HepG2 (cell line): Measurements from ENCODE around the gene ECPAS. TPM values are rescaled to one million over a fixed set of nuclear protein-coding genes. Genes with fewer than 3 reads are reported as not detected.
A peak's percentile ranks its signal among the peaks of the same experiment; 100 is the strongest.

Source experiments
- CEBPG ChIP-seq: IDR thresholded peaks from 2 replicates; pipeline ENCODE4 v1.6.1; 2016
- CREB1 ChIP-seq, 2 experiments: fragments of 450-650 bp in 1 of 2; IDR thresholded peaks; 2 replicates each; pipeline ENCODE4 v1.6.1; 2016 to 2017; ENCODE audit warnings: control low read depth in 1 of 2, mild to moderate bottlenecking in 1 of 2, missing compliant biosample characterization in 1 of 2, missing genetic modification characterization in 1 of 2
- FOSL2 ChIP-seq: sonication (generic); formaldehyde crosslinking; IDR thresholded peaks from 2 replicates; pipeline ENCODE4 v1.4.0; 2020; ENCODE audit warnings: missing genetic modification reagents
- FOXJ3 ChIP-seq: sonication (generic); formaldehyde crosslinking; IDR thresholded peaks from 2 replicates; pipeline ENCODE4 v1.4.0; 2020; ENCODE audit warnings: missing genetic modification reagents, mild to moderate bottlenecking, borderline replicate concordance
- GABPA ChIP-seq, 2 experiments: IDR thresholded peaks; 2 replicates each; pipeline ENCODE4 v1.6.1; 2011 to 2016; ENCODE audit warnings: low read depth in 2 of 2, low read length in 1 of 2, missing biosample characterization in 1 of 2, missing genetic modification characterization in 1 of 2
- GABPB1 ChIP-seq: IDR thresholded peaks from 2 replicates; pipeline ENCODE4 v1.6.1; 2016; ENCODE audit warnings: mild to moderate bottlenecking, missing genetic modification reagents, moderate library complexity, missing compliant biosample characterization
- MIER3 ChIP-seq: IDR thresholded peaks from 2 replicates; pipeline ENCODE4 v1.6.1; 2016; ENCODE audit warnings: missing compliant biosample characterization, borderline replicate concordance
- NFIC ChIP-seq: IDR thresholded peaks from 2 replicates; pipeline ENCODE4 v1.6.1; 2012; ENCODE audit warnings: mild to moderate bottlenecking, low read length, inconsistent platforms
- NKX3-1 ChIP-seq: sonication (generic); formaldehyde crosslinking; IDR thresholded peaks from 2 replicates; pipeline ENCODE4 v1.5.0; 2020; ENCODE audit warnings: missing genetic modification reagents
- NRL ChIP-seq: sonication (generic); formaldehyde crosslinking; IDR thresholded peaks from 2 replicates; pipeline ENCODE4 v1.5.0; 2020; ENCODE audit warnings: missing genetic modification reagents, mild to moderate bottlenecking, moderate library complexity, borderline replicate concordance
- PITX1 ChIP-seq: sonication (generic); formaldehyde crosslinking; IDR thresholded peaks from 2 replicates; pipeline ENCODE4 v1.5.1; 2020; ENCODE audit warnings: mild to moderate bottlenecking, missing genetic modification reagents
- RCOR2 ChIP-seq: IDR thresholded peaks from 2 replicates; pipeline ENCODE4 v1.6.1; 2016; ENCODE audit warnings: missing biosample characterization, missing genetic modification reagents
- SOX6 ChIP-seq, 2 experiments: fragments of 450-650 bp in 1 of 2; sonication (generic) in 1 of 2; formaldehyde crosslinking in 1 of 2; IDR thresholded peaks; 2 replicates each; pipeline versions ENCODE4 v1.4.0 to v1.6.1; 2017 to 2020; ENCODE audit warnings: antibody characterized with exemption in 1 of 2, mild to moderate bottlenecking in 1 of 2, missing genetic modification reagents in 1 of 2
- ZBTB1 ChIP-seq: sonication (generic); formaldehyde crosslinking; IDR thresholded peaks from 2 replicates; pipeline ENCODE4 v1.4.0; 2020; ENCODE audit warnings: missing genetic modification reagents, borderline replicate concordance
- ZMYM4 ChIP-seq: sonication (generic); formaldehyde crosslinking; IDR thresholded peaks from 2 replicates; pipeline ENCODE4 v1.8.1; 2023; ENCODE audit warnings: mild to moderate bottlenecking, missing genetic modification reagents
- ZNF121 ChIP-seq: sonication (generic); formaldehyde crosslinking; IDR thresholded peaks from 2 replicates; pipeline ENCODE4 v1.5.0; 2020; ENCODE audit warnings: mild to moderate bottlenecking, missing genetic modification reagents
- ZNF205 ChIP-seq: IDR thresholded peaks from 2 replicates; pipeline ENCODE4 v1.6.1; 2018; ENCODE audit warnings: missing biosample characterization, missing genetic modification reagents
- ZNF563 ChIP-seq: sonication (generic); formaldehyde crosslinking; IDR thresholded peaks from 2 replicates; pipeline ENCODE4 v1.8.0; 2022; ENCODE audit warnings: mild to moderate bottlenecking, moderate library complexity, missing genetic modification reagents
- ZNF614 ChIP-seq: IDR thresholded peaks from 2 replicates; pipeline ENCODE4 v1.6.1; 2018; ENCODE audit warnings: missing biosample characterization, missing genetic modification reagents, inconsistent platforms, borderline replicate concordance
- polyA plus RNA-seq, 8 experiments: library from polyadenylated mRNA; depleted of rRNA in 3 of 8; stranded (reverse) in 7 of 8; unstranded in 1 of 8; fragments of >200 nt; fragmentation: Illumina TruSeq in 4 of 8; extraction: Trizol in 4 of 8; gene quantifications; 2 replicates each; pipeline versions ENCODE4 v1.2.1 to v1.2.3, GENCODE V29; 2011 to 2016; ENCODE audit warnings: low read depth in 4 of 8, missing spikeins in 1 of 8, mixed read lengths in 1 of 8; ENCODE audit not compliant: insufficient read depth in 1 of 8
- total RNA-seq, 5 experiments: library from RNA; depleted of rRNA; stranded (reverse); fragments of >200 nt; fragmentation: Illumina TruSeq; extraction: Trizol; gene quantifications; 2 replicates each; pipeline ENCODE4 v1.2.3, GENCODE V29; 2016; ENCODE audit warnings: low read depth in 1 of 5
- TF ChIP-seq, protein P1 (sequence below): sonication (generic); formaldehyde crosslinking; IDR thresholded peaks from 2 replicates; pipeline ENCODE4 v1.5.1; 2020; ENCODE audit warnings: missing genetic modification reagents, mild to moderate bottlenecking, borderline replicate concordance
- TF ChIP-seq, protein P2 (sequence below), 2 experiments: fragments of 450-650 bp in 1 of 2; sonication (generic) in 1 of 2; formaldehyde crosslinking; IDR thresholded peaks; 2 replicates each; pipeline versions ENCODE4 v1.5.0 to v1.8.0; 2020 to 2022; ENCODE audit warnings: mild to moderate bottlenecking in 1 of 2, missing genetic modification reagents in 1 of 2
- TF ChIP-seq, protein P3 (sequence below): sonication (generic); formaldehyde crosslinking; IDR thresholded peaks from 2 replicates; pipeline ENCODE4 v1.4.0; 2020; ENCODE audit warnings: low read depth, mild to moderate bottlenecking, missing genetic modification reagents
- TF ChIP-seq, protein P4 (sequence below): IDR thresholded peaks from 2 replicates; pipeline ENCODE4 v1.6.1; 2018; ENCODE audit warnings: missing genetic modification reagents
- TF ChIP-seq, protein P5 (sequence below): sonication (generic); formaldehyde crosslinking; IDR thresholded peaks from 2 replicates; pipeline ENCODE4 v1.5.0; 2020; ENCODE audit warnings: missing genetic modification reagents

Gene ECPAS
- total and polyA plus RNA-seq, 2 of the 13 experiments (the other 11 are each of a cell fraction or from before 2014, with no cell fraction given), result 35.3 to 58.0 TPM

DNA sequence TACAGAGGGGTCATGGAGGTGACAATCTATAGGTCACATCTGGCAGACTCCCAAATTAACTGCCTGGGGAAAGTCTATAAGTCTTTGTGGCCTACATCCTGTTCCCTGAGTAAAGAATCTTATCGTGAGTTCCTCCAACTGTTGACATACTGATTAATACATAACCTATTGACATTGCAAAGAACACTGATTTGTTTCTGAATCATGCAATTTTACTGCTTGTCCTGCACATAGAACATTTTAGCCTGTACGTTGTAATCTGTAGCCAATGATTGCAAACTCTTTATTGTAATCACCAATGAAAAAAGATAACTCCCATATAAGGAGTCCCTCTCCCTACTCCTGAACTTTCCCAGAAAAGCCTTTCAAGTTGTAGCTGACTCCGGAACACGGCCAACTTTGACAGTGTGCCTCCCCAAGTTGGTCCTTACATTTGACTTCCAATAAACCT is 135.3 kb downstream of the ECPAS start (continued):
- TF ChIP-seq GABPA (IDR thresholded peaks at IDR 0.05; ENCODE audit: low read depth, low read length), result no peak
- peak; percentile 41; the same call in 1 of the 2 replicates for TF ChIP-seq GABPA (CRISPR knock-in tag; IDR thresholded peaks at IDR 0.05; ENCODE audit: low read depth)
- TF ChIP-seq ZNF121, result no peak
- TF ChIP-seq GABPB1 (CRISPR knock-in tag), result peak; percentile 25; the same call in 1 of the 2 replicates
- TF ChIP-seq FOSL2 (CRISPR knock-in tag), result peak; percentile 66; the same call in 1 of the 2 replicates
- peak; percentile 91 for TF ChIP-seq PITX1 (CRISPR knock-in tag)
- no peak for TF ChIP-seq ZNF563 (CRISPR knock-in tag)
- TF ChIP-seq NKX3-1, result peak; percentile 62; the same call in 1 of the 2 replicates
- TF ChIP-seq NFIC, result peak; percentile 94
- no peak for TF ChIP-seq NRL
- 0 out of 2 replicates have a peak, but pooled peaks have one; percentile 36 for TF ChIP-seq ZNF614
- TF ChIP-seq ZMYM4 (CRISPR knock-in tag), result peak; percentile 27; the same call in 1 of the 2 replicates
- peak; percentile 83; the same call in 1 of the 2 replicates for TF ChIP-seq MIER3
- TF ChIP-seq, protein P1, sequence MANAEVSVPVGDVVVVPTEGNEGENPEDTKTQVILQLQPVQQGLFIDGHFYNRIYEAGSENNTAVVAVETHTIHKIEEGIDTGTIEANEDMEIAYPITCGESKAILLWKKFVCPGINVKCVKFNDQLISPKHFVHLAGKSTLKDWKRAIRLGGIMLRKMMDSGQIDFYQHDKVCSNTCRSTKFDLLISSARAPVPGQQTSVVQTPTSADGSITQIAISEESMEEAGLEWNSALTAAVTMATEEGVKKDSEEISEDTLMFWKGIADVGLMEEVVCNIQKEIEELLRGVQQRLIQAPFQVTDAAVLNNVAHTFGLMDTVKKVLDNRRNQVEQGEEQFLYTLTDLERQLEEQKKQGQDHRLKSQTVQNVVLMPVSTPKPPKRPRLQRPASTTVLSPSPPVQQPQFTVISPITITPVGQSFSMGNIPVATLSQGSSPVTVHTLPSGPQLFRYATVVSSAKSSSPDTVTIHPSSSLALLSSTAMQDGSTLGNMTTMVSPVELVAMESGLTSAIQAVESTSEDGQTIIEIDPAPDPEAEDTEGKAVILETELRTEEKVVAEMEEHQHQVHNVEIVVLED, result no peak
- no peak for TF ChIP-seq CREB1 (IDR thresholded peaks at IDR 0.05)
- peak; percentile 74 for TF ChIP-seq CREB1 (CRISPR knock-in tag; IDR thresholded peaks at IDR 0.05)
- peak; percentile 51; the same call in 1 of the 2 replicates for TF ChIP-seq ZNF205 (CRISPR knock-in tag)
- TF ChIP-seq, protein P2, sequence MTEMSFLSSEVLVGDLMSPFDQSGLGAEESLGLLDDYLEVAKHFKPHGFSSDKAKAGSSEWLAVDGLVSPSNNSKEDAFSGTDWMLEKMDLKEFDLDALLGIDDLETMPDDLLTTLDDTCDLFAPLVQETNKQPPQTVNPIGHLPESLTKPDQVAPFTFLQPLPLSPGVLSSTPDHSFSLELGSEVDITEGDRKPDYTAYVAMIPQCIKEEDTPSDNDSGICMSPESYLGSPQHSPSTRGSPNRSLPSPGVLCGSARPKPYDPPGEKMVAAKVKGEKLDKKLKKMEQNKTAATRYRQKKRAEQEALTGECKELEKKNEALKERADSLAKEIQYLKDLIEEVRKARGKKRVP (CRISPR knock-in tag; IDR thresholded peaks at IDR 0.05), result peak in 1 of 2 experiments; percentile 77; a peak in 2 of 4 replicates
- TF ChIP-seq, protein P3, sequence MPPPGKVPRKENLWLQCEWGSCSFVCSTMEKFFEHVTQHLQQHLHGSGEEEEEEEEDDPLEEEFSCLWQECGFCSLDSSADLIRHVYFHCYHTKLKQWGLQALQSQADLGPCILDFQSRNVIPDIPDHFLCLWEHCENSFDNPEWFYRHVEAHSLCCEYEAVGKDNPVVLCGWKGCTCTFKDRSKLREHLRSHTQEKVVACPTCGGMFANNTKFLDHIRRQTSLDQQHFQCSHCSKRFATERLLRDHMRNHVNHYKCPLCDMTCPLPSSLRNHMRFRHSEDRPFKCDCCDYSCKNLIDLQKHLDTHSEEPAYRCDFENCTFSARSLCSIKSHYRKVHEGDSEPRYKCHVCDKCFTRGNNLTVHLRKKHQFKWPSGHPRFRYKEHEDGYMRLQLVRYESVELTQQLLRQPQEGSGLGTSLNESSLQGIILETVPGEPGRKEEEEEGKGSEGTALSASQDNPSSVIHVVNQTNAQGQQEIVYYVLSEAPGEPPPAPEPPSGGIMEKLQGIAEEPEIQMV, result no peak
- TF ChIP-seq SOX6 (IDR thresholded peaks at IDR 0.05), result no peak
- peak; percentile 85 for TF ChIP-seq SOX6 (CRISPR knock-in tag; IDR thresholded peaks at IDR 0.05)
- TF ChIP-seq CEBPG (CRISPR knock-in tag), result peak; percentile 72
- peak; percentile 84 for TF ChIP-seq FOXJ3 (CRISPR knock-in tag)
- TF ChIP-seq, protein P4, sequence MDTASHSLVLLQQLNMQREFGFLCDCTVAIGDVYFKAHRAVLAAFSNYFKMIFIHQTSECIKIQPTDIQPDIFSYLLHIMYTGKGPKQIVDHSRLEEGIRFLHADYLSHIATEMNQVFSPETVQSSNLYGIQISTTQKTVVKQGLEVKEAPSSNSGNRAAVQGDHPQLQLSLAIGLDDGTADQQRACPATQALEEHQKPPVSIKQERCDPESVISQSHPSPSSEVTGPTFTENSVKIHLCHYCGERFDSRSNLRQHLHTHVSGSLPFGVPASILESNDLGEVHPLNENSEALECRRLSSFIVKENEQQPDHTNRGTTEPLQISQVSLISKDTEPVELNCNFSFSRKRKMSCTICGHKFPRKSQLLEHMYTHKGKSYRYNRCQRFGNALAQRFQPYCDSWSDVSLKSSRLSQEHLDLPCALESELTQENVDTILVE (CRISPR knock-in tag), result peak; percentile 29; the same call in 1 of the 2 replicates
- TF ChIP-seq ZBTB1 (CRISPR knock-in tag), result no peak
- TF ChIP-seq, protein P5, sequence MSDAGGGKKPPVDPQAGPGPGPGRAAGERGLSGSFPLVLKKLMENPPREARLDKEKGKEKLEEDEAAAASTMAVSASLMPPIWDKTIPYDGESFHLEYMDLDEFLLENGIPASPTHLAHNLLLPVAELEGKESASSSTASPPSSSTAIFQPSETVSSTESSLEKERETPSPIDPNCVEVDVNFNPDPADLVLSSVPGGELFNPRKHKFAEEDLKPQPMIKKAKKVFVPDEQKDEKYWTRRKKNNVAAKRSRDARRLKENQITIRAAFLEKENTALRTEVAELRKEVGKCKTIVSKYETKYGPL (CRISPR knock-in tag), result no peak
- TF ChIP-seq RCOR2 (CRISPR knock-in tag), result peak; percentile 96
